GM23338 (cell line): Measurements from ENCODE around the gene SPACA4.

Experiments used
- CREB1 ChIP-seq: fragments of 250-450 bp; sonication (Bioruptor Pico); IDR thresholded peaks from 2 replicates; pipeline ENCODE4 v1.5.0; 2020; ENCODE audit warnings: low read depth, mild to moderate bottlenecking, moderate library complexity
- EZH2 ChIP-seq: fragments of 200-600 bp; sonication (generic); IDR thresholded peaks from one replicate; pipeline ENCODE4 v1.8.0; 2017; ENCODE audit warnings: antibody characterized with exemption, mild to moderate bottlenecking, low read depth; ENCODE audit not compliant: unreplicated experiment
- EZH2phosphoT487 ChIP-seq: fragments of 200-600 bp; sonication (generic); IDR thresholded peaks from one replicate; pipeline ENCODE4 v1.8.1; 2018; ENCODE audit warnings: antibody characterized with exemption; ENCODE audit not compliant: unreplicated experiment
- JUNB ChIP-seq: IDR thresholded peaks from one replicate; pipeline ENCODE4 v1.6.1; 2016; ENCODE audit warnings: antibody characterized with exemption; ENCODE audit not compliant: unreplicated experiment
- NANOG ChIP-seq: IDR thresholded peaks from 2 replicates; pipeline ENCODE4 v1.6.1; 2016; ENCODE audit warnings: antibody characterized with exemption, borderline replicate concordance
- POLR2AphosphoS5 ChIP-seq: IDR thresholded peaks from 2 replicates; pipeline ENCODE4 v1.6.1; 2016; ENCODE audit warnings: antibody characterized with exemption, low read depth
- STAT1 ChIP-seq: IDR thresholded peaks from one replicate; pipeline ENCODE4 v1.6.1; 2016; ENCODE audit warnings: antibody characterized with exemption; ENCODE audit not compliant: unreplicated experiment
- ZNF114 ChIP-seq: fragments of 250-450 bp; sonication (Bioruptor Pico); IDR thresholded peaks from 2 replicates; pipeline ENCODE4 v1.5.0; 2020; ENCODE audit warnings: mild to moderate bottlenecking, moderate library complexity
- ZNF331 ChIP-seq: fragments of 250-450 bp; sonication (Bioruptor Pico); IDR thresholded peaks from 2 replicates; pipeline ENCODE4 v1.5.0; 2020; ENCODE audit warnings: low read depth, mild to moderate bottlenecking, moderate library complexity
- TF ChIP-seq, protein P1 (sequence below), 2 experiments: fragments of 200-600 bp in 1 of 2; sonication (generic) in 1 of 2; conservative IDR thresholded peaks; 2 replicates each; pipeline versions ENCODE4 v1.5.1 to v1.6.1; 2016 to 2017; ENCODE audit warnings: antibody characterized with exemption in 2 of 2, low read depth in 2 of 2, mild to moderate bottlenecking in 2 of 2, moderate library complexity in 1 of 2
- TF ChIP-seq, protein P2 (sequence below): IDR thresholded peaks from one replicate; pipeline ENCODE4 v1.6.1; 2018; ENCODE audit warnings: antibody characterized with exemption; ENCODE audit not compliant: unreplicated experiment
- TF ChIP-seq, protein P3 (sequence below): IDR thresholded peaks from 2 replicates; pipeline ENCODE4 v1.6.1; 2016; ENCODE audit warnings: antibody characterized with exemption
- TF ChIP-seq, protein P4 (sequence below): fragments of 250-450 bp; sonication (Bioruptor Pico); IDR thresholded peaks from 2 replicates; pipeline ENCODE4 v1.5.0; 2020; ENCODE audit warnings: mild to moderate bottlenecking, moderate library complexity

DNA sequence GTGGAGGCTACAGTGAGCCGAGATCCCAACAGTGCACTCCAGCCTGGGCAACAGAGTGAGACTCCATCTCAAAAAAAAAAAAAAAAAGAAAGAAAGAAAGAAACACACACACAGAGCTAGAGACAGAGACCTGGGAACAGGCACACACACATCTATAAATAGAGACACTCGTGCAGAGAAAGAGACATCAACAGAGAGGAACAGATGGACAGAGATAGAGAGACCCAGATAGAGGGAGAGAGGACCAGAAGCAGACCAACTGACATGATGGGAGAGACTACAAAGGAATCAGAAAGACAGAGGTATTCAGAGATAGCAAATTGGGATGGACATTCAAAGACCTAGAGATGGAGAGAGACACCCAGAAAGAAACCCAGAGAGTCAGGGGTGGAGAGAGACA is 41.6 kb downstream of the SPACA4 start:
- TF ChIP-seq, protein P1, sequence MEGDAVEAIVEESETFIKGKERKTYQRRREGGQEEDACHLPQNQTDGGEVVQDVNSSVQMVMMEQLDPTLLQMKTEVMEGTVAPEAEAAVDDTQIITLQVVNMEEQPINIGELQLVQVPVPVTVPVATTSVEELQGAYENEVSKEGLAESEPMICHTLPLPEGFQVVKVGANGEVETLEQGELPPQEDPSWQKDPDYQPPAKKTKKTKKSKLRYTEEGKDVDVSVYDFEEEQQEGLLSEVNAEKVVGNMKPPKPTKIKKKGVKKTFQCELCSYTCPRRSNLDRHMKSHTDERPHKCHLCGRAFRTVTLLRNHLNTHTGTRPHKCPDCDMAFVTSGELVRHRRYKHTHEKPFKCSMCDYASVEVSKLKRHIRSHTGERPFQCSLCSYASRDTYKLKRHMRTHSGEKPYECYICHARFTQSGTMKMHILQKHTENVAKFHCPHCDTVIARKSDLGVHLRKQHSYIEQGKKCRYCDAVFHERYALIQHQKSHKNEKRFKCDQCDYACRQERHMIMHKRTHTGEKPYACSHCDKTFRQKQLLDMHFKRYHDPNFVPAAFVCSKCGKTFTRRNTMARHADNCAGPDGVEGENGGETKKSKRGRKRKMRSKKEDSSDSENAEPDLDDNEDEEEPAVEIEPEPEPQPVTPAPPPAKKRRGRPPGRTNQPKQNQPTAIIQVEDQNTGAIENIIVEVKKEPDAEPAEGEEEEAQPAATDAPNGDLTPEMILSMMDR (conservative IDR thresholded peaks at IDR 0.05; ENCODE audit: low read depth in 2 of 2): no peak
- no peak for TF ChIP-seq CREB1 (CRISPR knock-in tag)
- TF ChIP-seq, protein P2, sequence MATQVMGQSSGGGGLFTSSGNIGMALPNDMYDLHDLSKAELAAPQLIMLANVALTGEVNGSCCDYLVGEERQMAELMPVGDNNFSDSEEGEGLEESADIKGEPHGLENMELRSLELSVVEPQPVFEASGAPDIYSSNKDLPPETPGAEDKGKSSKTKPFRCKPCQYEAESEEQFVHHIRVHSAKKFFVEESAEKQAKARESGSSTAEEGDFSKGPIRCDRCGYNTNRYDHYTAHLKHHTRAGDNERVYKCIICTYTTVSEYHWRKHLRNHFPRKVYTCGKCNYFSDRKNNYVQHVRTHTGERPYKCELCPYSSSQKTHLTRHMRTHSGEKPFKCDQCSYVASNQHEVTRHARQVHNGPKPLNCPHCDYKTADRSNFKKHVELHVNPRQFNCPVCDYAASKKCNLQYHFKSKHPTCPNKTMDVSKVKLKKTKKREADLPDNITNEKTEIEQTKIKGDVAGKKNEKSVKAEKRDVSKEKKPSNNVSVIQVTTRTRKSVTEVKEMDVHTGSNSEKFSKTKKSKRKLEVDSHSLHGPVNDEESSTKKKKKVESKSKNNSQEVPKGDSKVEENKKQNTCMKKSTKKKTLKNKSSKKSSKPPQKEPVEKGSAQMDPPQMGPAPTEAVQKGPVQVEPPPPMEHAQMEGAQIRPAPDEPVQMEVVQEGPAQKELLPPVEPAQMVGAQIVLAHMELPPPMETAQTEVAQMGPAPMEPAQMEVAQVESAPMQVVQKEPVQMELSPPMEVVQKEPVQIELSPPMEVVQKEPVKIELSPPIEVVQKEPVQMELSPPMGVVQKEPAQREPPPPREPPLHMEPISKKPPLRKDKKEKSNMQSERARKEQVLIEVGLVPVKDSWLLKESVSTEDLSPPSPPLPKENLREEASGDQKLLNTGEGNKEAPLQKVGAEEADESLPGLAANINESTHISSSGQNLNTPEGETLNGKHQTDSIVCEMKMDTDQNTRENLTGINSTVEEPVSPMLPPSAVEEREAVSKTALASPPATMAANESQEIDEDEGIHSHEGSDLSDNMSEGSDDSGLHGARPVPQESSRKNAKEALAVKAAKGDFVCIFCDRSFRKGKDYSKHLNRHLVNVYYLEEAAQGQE: no peak
- TF ChIP-seq EZH2phosphoT487: no peak
- TF ChIP-seq POLR2AphosphoS5: no peak
- no peak for TF ChIP-seq EZH2
- no peak for TF ChIP-seq STAT1
- no peak for TF ChIP-seq ZNF331
- no peak for TF ChIP-seq ZNF114 (CRISPR knock-in tag)
- TF ChIP-seq JUNB: no peak
- TF ChIP-seq, protein P3, sequence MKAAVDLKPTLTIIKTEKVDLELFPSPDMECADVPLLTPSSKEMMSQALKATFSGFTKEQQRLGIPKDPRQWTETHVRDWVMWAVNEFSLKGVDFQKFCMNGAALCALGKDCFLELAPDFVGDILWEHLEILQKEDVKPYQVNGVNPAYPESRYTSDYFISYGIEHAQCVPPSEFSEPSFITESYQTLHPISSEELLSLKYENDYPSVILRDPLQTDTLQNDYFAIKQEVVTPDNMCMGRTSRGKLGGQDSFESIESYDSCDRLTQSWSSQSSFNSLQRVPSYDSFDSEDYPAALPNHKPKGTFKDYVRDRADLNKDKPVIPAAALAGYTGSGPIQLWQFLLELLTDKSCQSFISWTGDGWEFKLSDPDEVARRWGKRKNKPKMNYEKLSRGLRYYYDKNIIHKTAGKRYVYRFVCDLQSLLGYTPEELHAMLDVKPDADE: no peak
- TF ChIP-seq NANOG: no peak
- TF ChIP-seq, protein P4, sequence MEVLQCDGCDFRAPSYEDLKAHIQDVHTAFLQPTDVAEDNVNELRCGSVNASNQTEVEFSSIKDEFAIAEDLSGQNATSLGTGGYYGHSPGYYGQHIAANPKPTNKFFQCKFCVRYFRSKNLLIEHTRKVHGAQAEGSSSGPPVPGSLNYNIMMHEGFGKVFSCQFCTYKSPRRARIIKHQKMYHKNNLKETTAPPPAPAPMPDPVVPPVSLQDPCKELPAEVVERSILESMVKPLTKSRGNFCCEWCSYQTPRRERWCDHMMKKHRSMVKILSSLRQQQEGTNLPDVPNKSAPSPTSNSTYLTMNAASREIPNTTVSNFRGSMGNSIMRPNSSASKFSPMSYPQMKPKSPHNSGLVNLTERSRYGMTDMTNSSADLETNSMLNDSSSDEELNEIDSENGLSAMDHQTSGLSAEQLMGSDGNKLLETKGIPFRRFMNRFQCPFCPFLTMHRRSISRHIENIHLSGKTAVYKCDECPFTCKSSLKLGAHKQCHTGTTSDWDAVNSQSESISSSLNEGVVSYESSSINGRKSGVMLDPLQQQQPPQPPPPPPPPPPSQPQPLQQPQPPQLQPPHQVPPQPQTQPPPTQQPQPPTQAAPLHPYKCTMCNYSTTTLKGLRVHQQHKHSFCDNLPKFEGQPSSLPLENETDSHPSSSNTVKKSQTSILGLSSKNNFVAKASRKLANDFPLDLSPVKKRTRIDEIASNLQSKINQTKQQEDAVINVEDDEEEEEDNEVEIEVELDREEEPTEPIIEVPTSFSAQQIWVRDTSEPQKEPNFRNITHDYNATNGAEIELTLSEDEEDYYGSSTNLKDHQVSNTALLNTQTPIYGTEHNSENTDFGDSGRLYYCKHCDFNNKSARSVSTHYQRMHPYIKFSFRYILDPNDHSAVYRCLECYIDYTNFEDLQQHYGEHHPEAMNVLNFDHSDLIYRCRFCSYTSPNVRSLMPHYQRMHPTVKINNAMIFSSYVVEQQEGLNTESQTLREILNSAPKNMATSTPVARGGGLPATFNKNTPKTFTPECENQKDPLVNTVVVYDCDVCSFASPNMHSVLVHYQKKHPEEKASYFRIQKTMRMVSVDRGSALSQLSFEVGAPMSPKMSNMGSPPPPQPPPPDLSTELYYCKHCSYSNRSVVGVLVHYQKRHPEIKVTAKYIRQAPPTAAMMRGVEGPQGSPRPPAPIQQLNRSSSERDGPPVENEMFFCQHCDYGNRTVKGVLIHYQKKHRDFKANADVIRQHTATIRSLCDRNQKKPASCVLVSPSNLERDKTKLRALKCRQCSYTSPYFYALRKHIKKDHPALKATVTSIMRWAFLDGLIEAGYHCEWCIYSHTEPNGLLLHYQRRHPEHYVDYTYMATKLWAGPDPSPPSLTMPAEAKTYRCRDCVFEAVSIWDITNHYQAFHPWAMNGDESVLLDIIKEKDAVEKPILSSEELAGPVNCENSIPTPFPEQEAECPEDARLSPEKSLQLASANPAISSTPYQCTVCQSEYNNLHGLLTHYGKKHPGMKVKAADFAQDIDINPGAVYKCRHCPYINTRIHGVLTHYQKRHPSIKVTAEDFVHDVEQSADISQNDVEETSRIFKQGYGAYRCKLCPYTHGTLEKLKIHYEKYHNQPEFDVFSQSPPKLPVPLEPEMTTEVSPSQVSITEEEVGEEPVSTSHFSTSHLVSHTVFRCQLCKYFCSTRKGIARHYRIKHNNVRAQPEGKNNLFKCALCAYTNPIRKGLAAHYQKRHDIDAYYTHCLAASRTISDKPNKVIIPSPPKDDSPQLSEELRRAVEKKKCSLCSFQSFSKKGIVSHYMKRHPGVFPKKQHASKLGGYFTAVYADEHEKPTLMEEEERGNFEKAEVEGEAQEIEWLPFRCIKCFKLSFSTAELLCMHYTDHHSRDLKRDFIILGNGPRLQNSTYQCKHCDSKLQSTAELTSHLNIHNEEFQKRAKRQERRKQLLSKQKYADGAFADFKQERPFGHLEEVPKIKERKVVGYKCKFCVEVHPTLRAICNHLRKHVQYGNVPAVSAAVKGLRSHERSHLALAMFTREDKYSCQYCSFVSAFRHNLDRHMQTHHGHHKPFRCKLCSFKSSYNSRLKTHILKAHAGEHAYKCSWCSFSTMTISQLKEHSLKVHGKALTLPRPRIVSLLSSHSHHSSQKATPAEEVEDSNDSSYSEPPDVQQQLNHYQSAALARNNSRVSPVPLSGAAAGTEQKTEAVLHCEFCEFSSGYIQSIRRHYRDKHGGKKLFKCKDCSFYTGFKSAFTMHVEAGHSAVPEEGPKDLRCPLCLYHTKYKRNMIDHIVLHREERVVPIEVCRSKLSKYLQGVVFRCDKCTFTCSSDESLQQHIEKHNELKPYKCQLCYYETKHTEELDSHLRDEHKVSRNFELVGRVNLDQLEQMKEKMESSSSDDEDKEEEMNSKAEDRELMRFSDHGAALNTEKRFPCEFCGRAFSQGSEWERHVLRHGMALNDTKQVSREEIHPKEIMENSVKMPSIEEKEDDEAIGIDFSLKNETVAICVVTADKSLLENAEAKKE (CRISPR knock-in tag): no peak
